Mammary epithelial cell (primary cell): ENCODE measurements around the gene PIAS3.

Source experiments
- CTCF ChIP-seq, 2 donors: IDR thresholded peaks in 1 of 2; conservative IDR thresholded peaks in 1 of 2; 2 replicates each; pipeline ENCODE4 v1.5.1; 2011 to 2012; ENCODE audit warnings: inconsistent platforms in 2 of 2, low read length in 2 of 2, mild to moderate bottlenecking in 2 of 2, control low read depth in 1 of 2, low read depth in 1 of 2; ENCODE audit not compliant: insufficient read depth in 1 of 2; ENCODE audit errors: extremely low read depth in 1 of 2
- EZH2 ChIP-seq: IDR thresholded peaks from 2 replicates; pipeline ENCODE4 v1.6.1; 2012; ENCODE audit warnings: low read length, inconsistent platforms, borderline replicate concordance

- TF ChIP-seq CTCF (conservative IDR thresholded peaks at IDR 0.05 in 1 of 2, IDR thresholded peaks at IDR 0.05 in 1 of 2; ENCODE audit: extremely low read depth in 1 of 2, insufficient read depth in 1 of 2, low read depth in 1 of 2, low read length in 2 of 2) (no peak), EZH2 (no peak)
Measured at GRCh38 chr1:145806844-145807243, 52.0 kb downstream of the PIAS3 start.
